ENCODE results near the gene RPL4.
"Not testable (repeated sequence)": the region's sequence is repeated elsewhere in the genome, so short reads cannot be mapped to it uniquely, and the experiment has no call there.

Gene RPL4

GRCh38 chr15:66504563-66505429 is at the start of gene RPL4, which contains the start of gene ZWILCH:
Gene RPL4 (minus strand): TSS chr15:66504855. CDS start chr15:66504790, 65 bp downstream.
Gene ZWILCH (plus strand): TSS chr15:66505326. CDS start chr15:66505339, 13 bp downstream.
- peak; percentile 40 for DNase-seq

GRCh38 chr15:66545255-66545654 is 40.6 kb upstream of the RPL4 start:
- DNase-seq, result no peak

- no peak for DNase-seq
These were observed 38.2 kb upstream of the RPL4 start for GRCh38 chr15:66542896-66543295.

- DNase-seq, result no peak
These were observed 30.4 kb upstream of the RPL4 start for GRCh38 chr15:66535056-66535455.

- no peak for DNase-seq
These were observed 20.2 kb upstream of the RPL4 start for GRCh38 chr15:66524838-66525237.

- no peak for DNase-seq
These were observed 19.3 kb upstream of the RPL4 start for GRCh38 chr15:66523926-66524325.

GRCh38 chr15:66515901-66516322 is 11.3 kb upstream of the RPL4 start:
- no peak for DNase-seq

- no peak for DNase-seq
These were observed 9.9 kb upstream of the RPL4 start for GRCh38 chr15:66514586-66514985.

GRCh38 chr15:66508293-66508883 is 3.7 kb upstream of the RPL4 start:
- DNase-seq, result no peak

GRCh38 chr15:66505818-66506217 is 1.2 kb upstream of the RPL4 start:
- DNase-seq, result no peak

- DNase-seq, result no peak
These were observed 766 bp upstream of the RPL4 start for GRCh38 chr15:66505430-66505811.

- no peak for DNase-seq
These were observed 684 bp downstream of the RPL4 start for GRCh38 chr15:66503780-66504562.

- not testable (repeated sequence) for DNase-seq
These were observed 1.5 kb downstream of the RPL4 start for GRCh38 chr15:66503041-66503648.

- no peak for DNase-seq
These were observed 2.2 kb downstream of the RPL4 start for GRCh38 chr15:66502491-66502890.

GRCh38 chr15:66500346-66500745 is 4.3 kb downstream of the RPL4 start:
- not testable (repeated sequence) for DNase-seq

- no peak for DNase-seq
These were observed 5.9 kb downstream of the RPL4 start for GRCh38 chr15:66498501-66499386.

GRCh38 chr15:66497502-66498455 is 6.9 kb downstream of the RPL4 start, which contains the start of gene SNAPC5:
Gene SNAPC5 (minus strand): TSS chr15:66497762. CDS start chr15:66497731, 31 bp downstream.
- DNase-seq, result peak; percentile 75

- no peak for DNase-seq
These were observed 7.6 kb downstream of the RPL4 start for GRCh38 chr15:66496951-66497501.

- DNase-seq, result no peak
These were observed 10.4 kb downstream of the RPL4 start for GRCh38 chr15:66494262-66494661.

GRCh38 chr15:66491846-66492245 is 12.8 kb downstream of the RPL4 start:
- DNase-seq, result no peak

Data from NCI-H1092 (cell line).